Measurements from ENCODE around the gene ATM.
"Not testable (repeated sequence)": the region's sequence is repeated elsewhere in the genome, so short reads cannot be mapped to it uniquely, and the experiment has no call there.

Gene ATM

DNA sequence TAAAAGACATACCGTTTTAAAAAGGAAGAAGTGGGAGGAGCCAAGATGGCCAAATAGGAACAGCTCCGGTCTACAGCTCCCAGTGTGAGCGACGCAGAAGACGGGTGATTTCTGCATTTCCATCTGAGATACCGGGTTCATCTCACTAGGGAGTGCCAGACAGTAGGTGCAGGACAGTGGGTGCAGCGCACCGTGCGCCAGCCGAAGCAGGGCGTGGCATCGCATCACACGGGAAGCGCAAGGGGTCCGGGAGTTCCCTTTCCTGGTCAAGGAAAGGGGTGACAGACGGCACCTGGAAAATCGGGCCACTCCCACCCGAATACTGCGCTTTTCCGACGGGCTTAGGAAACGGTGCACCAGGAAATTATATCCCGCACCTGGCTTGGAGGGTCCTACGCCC is 150.6 kb downstream of the ATM start:
- DNase-seq (ENCODE audit: low spot score), result not testable (repeated sequence)

DNA sequence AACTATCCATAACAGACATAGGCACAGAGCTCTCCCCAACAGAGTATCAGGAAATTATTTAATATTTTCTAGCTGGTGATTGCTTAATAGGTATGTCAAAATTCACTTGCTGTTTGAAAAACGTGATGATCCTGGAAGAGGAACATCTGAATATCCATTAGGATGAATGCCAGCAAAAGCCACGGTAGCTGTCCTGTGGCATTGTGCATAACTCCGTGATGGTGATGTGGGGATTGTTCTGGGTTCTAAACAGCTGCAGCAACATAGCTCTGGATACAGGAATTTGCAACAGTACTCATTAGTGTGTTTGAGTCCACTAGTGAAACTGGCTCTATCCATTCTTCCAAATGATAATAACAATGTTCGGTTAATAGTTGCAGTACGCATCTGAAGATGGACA is 165.7 kb downstream of the ATM start:
- DNase-seq (ENCODE audit: low spot score), result no peak

DNA sequence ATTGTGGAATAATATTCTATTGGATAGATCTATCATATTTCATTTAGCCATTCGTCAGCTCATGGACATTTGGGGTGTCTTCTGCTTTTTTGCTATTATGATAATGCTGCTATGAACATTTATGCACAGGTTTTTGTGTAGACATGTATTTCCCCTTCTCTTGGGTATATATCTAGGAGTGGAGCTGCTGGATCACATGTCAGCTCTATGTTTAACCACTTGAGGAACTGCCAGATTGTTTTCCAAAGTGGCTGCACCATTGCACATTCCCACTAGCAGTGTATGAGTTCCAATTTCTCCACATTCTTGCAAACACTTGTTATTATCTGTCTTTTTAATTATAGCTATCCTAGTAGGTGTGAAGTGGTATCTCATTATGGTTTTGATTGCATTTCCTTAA is 169.5 kb downstream of the ATM start:
- DNase-seq (ENCODE audit: low spot score), result no peak

DNA sequence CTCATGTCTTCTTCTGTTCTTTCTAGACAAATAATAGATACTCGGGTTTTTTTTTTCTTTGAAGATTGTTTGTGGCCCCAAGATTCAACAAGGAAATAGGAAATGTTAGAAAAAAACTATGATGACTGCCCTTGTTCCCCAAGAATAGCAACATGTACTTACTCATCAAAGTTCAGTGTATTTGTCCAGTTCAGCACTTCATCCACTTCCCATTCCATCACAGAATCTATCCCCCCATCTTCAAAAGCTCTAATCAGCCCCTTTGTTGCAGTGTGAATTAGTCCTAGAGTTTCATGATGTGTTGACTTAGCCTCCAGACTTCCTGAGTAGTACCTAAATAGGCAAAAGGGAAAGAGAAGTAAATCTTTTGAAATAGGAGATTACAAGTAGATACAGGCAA is 170.2 kb downstream of the ATM start:
- no peak for DNase-seq (ENCODE audit: low spot score)

DNA sequence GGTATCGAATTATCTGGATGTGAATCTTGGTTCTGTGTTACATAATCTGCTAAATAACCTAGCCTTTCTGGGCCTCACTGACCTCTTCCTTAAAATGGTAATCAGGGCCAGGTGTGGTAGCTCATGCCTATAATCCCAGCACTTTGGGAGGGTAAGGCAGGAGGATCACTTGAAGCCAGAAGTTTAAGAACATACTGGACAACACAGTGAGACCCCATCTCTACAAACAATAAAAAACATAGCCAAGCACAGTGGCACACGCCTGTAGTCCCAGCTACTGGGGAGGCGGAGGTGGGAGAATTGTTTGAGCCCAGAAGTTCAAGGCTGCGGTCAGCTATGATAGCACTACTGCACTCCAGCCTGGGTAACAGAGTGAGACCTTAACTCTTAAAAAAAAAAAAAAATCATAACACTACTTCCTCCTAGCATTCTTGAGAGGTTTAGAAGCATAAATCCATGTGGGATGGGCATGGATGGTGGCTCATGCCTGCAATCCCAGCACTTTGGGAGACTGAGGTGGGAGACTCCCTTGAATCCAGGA is 171.9 kb downstream of the ATM start:
- no peak for DNase-seq (ENCODE audit: low spot score)

DNA sequence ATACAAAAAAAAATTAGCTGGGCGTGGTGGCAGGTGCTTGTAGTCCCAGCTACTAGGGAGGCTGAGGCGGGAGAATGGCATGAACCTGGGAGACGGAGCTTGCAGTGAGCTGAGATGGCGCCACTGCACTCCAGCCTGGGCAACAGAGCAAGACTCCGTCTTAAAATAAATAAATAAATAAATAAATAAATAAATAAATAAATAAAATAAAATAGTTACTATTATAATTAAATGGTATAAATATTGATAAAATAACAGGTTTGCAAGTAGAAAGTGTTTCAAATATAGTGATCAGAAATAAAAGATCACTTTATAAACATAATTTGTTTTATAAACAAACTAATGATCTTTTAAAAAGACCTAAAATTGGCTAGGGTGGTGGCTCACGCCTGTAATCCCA is 173.8 kb downstream of the ATM start:
- not testable (repeated sequence) for DNase-seq (ENCODE audit: low spot score)

DNA sequence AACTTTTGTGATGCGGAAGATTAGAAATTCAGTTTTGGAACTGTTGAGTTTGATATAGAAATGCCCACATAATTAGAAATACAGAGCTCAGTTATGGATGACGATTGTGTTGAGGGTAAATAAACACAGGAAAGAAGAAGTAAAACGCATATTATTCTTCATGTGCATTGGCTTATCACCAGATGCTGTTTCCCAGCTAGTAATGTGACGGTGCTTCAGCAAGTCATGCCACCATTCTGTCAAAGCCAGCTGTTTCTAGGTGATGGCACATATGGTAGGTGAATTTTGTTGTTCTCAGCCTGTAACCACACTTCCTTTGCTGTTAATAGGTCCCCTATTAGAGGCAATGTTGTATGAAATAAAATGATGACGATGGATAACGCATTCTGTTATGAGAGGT is 175.6 kb downstream of the ATM start:
- DNase-seq (ENCODE audit: low spot score), result no peak

DNA sequence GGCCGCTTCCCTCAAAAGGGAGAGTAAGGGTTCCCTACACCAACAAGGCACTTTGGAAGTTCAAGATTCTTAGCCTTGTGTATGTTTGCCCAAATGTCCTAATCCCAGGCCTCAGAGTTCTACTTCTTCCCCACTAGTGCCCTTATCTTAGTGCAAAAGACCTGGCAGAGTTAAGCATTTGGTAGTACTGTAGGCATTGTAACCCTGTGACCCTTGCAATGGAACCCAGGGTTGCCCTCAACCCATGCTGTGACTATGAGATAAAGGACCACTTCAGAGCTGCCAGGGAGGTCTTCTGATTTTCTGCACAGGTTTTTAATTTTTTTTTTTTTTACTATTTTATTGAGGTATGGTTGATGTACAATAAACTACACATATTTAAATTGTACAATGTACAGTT is 179.4 kb downstream of the ATM start:
- no peak for DNase-seq (ENCODE audit: low spot score)

DNA sequence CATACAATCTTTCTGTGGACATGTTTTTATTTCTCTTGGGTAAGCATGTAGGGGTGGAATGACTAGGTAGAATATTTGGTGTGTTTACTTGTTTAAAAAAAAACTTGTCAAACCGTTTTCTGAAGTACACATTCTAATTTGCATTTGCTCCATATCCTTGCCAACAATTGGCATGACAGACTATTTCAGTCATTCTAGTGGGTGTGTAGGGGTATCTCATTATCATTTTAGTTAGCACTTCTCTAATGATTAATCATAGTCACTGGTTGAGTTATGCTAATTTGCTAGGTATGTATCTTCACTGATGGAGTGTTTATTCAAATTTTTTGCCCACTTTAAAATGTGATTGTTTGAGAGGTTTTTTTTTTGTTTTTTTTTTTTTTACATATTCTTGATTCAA is 180.2 kb downstream of the ATM start:
- no peak for DNase-seq (ENCODE audit: low spot score)

DNA sequence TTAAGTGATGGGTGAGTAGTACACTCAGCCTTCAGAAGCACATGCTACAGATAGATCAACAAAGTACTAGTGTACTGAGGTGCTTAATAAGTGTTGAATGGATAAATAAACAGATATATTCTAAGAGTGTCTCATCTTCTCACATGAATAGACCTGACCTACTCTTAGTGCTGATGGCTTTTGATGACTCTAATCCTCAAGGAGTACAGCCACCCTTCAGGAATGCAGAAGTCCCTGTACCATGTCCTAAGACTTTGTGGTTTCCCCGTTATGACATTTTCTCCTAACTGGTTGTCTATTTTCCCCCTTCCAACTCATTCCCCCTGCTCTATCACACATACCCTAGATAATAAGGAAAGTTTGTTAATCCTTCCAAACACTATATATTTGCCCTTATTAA is 182.8 kb downstream of the ATM start:
- DNase-seq (ENCODE audit: low spot score), result no peak

DNA sequence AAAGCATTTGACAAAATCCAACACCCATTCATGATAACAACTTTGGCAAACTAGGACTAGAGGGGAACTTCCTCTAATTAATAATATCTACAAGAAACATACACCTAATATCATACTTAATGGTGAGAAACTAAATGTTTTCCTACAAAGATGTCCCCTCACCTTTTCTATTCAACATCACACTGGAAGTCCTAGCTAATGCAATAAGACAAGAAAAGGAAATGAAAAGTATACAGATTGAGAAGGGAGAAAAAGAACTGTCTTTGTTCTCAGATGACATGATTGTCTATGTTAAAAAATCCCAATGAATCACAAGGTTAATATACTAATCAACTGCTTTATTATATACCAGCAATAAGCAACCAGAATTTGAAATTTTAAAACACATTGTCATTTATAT is 192.1 kb downstream of the ATM start:
- DNase-seq (ENCODE audit: low spot score), result no peak

DNA sequence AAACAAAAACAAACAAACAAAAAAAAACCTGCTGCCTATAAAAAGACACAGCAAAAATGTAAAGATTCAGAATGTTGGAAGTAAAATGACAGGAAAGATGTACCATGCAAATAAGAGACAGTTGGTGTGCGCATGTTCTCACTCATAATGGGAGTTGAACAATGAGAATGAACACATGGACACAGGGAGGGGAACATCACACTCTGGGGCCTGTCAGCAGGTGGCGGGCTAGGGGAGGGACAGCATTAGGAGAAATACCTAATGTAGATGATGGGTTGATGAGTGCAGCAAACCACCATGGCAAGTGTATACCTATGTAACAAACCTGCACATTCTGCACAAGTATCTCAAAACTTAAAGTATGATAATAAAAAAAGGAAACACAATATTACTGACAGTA is 194.7 kb downstream of the ATM start:
- DNase-seq (ENCODE audit: low spot score), result not testable (repeated sequence)

All from iPS-NIHi11 (cell line).